WERI-Rb-1 (cell line): ENCODE data around the gene FMOD.
"Not testable (repeated sequence)": the region's sequence is repeated elsewhere in the genome, so short reads cannot be mapped to it uniquely, and the experiment has no call there.

Source experiments
- DNase-seq: peaks from one replicate; pipeline ENCODE4 v3.0.0-alpha.2; 2020
- H3K27ac ChIP-seq: fragments of 250-450 bp; sonication (Bioruptor Pico); 2 replicates; pipeline ENCODE4 v1.5.1; 2020; ENCODE audit warnings: mild to moderate bottlenecking, moderate library complexity
- H3K27me3 ChIP-seq: fragments of 250-450 bp; sonication (Bioruptor Pico); 2 replicates; pipeline ENCODE4 v1.5.1; 2021; ENCODE audit warnings: mild to moderate bottlenecking, low read depth, moderate library complexity; ENCODE audit not compliant: insufficient read depth, severe bottlenecking
- H3K36me3 ChIP-seq: fragments of 250-450 bp; sonication (Bioruptor Pico); 2 replicates; pipeline ENCODE4 v1.5.1; 2020; ENCODE audit warnings: mild to moderate bottlenecking, moderate library complexity
- H3K4me3 ChIP-seq: 2 replicates; pipeline ENCODE4 v1.5.1; 2011; ENCODE audit warnings: low read depth, mild to moderate bottlenecking, control low read depth, low read length
- H3K9me3 ChIP-seq: fragments of 250-450 bp; sonication (Bioruptor Pico); 2 replicates; pipeline ENCODE4 v1.5.1; 2021; ENCODE audit warnings: mild to moderate bottlenecking, moderate library complexity; ENCODE audit not compliant: severe bottlenecking
- CTCF ChIP-seq: IDR thresholded peaks from 2 replicates; pipeline ENCODE4 v1.5.1; 2011; ENCODE audit warnings: low read depth, mild to moderate bottlenecking, control low read depth, inconsistent platforms, low read length

The FMOD gene

GRCh38 chr1:203318229-203318517 lies 32.7 kb downstream of the FMOD start:
- no peak for DNase-seq
- Histone ChIP-seq H3K4me3 (no peak overlapping the region), H3K27me3 (no peaks in the 10 kb centered on the region), H3K36me3 (no peaks in the 10 kb centered on the region), H3K27ac (no peak overlapping the region), H3K9me3 (peaks cover 3% of the 10 kb centered on the region)
- TF ChIP-seq CTCF: no peak

DNA sequence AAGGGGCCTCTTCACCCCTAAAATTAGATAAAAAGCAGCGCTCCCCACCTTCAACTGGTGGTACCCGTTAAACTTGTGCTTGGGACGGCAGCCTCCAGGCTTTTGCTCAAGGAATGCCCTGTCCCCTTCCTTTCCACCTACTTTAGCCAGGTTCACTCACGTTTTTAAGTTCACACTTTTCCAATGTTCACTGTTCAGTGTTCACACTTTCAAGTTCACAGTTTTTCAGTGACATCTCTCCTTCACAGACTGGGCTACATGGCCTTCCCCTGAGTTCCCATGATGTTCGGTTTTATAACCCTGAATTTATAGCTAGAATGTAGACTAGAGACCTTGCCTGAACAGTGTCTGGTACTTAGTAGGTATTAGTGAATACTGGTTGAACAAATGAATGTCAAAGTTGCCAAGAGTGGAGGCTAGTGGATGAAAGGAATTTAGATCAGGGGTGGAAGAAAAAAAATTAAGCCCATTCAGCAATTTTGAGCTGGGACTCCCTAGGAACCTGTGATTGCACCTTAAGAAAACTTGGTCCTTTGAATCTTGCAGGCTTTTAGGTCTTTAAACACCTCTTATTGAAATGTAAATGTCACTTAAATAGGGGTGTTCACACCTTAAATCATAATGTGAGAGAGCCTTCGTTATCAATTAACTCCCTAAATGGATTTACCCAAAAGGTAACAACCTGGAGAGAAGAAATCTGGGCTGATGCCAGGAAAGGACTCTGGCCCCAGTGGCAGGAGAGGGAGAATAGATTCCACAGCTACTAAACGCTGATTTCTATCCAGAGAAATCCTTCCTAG lies 33.3 kb downstream of the FMOD start:
- no peak overlapping the region for H3K4me3 ChIP-seq
- DNase-seq: no peak
- H3K27me3 ChIP-seq: no peaks in the 10 kb centered on the region
- H3K36me3 ChIP-seq: no peaks in the 10 kb centered on the region
- no peak for TF ChIP-seq CTCF
- no peak overlapping the region for H3K27ac ChIP-seq
- H3K9me3 ChIP-seq: peaks cover 3% of the 10 kb centered on the region

- DNase-seq: no peak
- peaks cover 3% of the 10 kb centered on the region for H3K9me3 ChIP-seq
- H3K27ac ChIP-seq: no peak overlapping the region
- H3K27me3 ChIP-seq: no peaks in the 10 kb centered on the region
- TF ChIP-seq CTCF: no peak
- H3K36me3 ChIP-seq: no peaks in the 10 kb centered on the region
- H3K4me3 ChIP-seq: no peak overlapping the region
These were observed 34.3 kb downstream of the FMOD start for GRCh38 chr1:203316626-203317093.

- not testable (repeated sequence) for H3K9me3 ChIP-seq, H3K27ac ChIP-seq, DNase-seq, H3K27me3 ChIP-seq, H3K4me3 ChIP-seq
- peaks cover 19% of the 10 kb centered on the region for H3K36me3 ChIP-seq
These were observed 36.7 kb downstream of the FMOD start for GRCh38 chr1:203314025-203314759.

DNA sequence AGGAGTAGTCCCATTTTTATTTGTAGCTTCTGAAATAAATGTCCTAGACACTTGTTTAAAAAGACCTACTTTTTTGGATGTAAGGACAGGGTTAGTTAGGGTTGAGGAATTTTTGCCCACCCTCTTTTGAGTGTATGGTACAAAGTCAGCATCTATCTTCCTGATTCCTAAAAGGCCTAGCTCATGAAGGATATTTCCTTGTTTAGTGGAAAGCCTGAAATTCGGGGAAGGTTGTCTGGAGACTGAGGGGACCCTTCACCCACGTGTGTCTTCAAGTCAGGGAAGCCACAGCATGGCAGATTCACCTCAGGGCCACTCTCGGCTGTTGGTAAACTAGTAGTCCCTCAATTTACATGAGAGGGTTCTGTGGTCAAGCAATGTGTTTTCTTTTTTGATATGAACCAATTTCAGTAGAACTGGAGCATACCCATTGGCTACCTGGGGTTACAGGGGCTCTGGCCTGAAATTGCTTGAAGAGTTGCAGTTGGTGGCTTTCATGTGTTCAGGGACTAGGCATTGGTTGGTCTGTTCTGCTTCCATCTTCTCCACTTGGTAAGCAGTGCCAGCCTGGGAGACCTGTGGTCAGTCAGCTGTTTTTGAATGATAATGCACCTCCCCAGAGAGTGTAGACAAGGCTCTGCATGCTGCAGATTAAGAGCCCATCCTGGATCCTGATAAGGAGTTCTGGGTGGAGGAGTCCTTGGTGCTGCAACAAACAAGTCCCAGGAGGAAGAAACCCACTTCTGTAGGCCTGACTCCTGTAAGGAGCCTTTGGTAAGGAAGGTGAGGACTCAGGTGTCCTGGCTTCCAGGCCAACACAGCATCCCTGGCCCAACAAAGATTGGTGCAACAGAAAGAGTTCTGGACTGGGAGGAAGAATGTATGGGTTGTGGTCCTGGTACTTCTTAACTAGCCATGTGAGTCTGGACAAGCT lies 39.3 kb downstream of the FMOD start:
- Histone ChIP-seq H3K4me3 (no peak overlapping the region), H3K9me3 (peaks cover 3% of the 10 kb centered on the region), H3K27me3 (no peaks in the 10 kb centered on the region), H3K36me3 (peaks cover 44% of the 10 kb centered on the region), H3K27ac (no peak overlapping the region)
- DNase-seq: no peak
- TF ChIP-seq CTCF: no peak

GRCh38 chr1:203308923-203309331 lies 42.0 kb downstream of the FMOD start:
- H3K27ac ChIP-seq: no peak overlapping the region
- no peak for TF ChIP-seq CTCF
- no peak for DNase-seq
- no peaks in the 10 kb centered on the region for H3K27me3 ChIP-seq
- no peak overlapping the region for H3K4me3 ChIP-seq
- H3K9me3 ChIP-seq: no peaks in the 10 kb centered on the region
- peaks cover 57% of the 10 kb centered on the region for H3K36me3 ChIP-seq
